ENCODE data around the gene FHOD3. TPM values are rescaled to one million over a fixed set of nuclear protein-coding genes. Genes with fewer than 3 reads are reported as not detected.

FHOD3 gene
- total RNA-seq, 1 experiment from 2014 or later, result 18.1 TPM

- no peak overlapping the region for H3K27ac ChIP-seq (ENCODE audit: low read length)
- BruUV-seq (replicated peaks), result no TSS peak
- H3K9ac ChIP-seq (ENCODE audit: low read length), result no peak overlapping the region
- no peak overlapping the region for H2AFZ ChIP-seq (ENCODE audit: low read length)
- H3K4me1 ChIP-seq (ENCODE audit: insufficient read depth, low read length), result no peaks in the 10 kb centered on the region; the same call in 1 of the 2 replicates
- DNase-seq (no peak), ATAC-seq (no peak)
- no peaks in the 10 kb centered on the region for H3K27me3 ChIP-seq (ENCODE audit: low read length)
- intact Hi-C loops (cut with micrococcal nuclease), result no loop called here
- H3K9me3 ChIP-seq (ENCODE audit: low read length), result no peaks in the 10 kb centered on the region
- no peaks in the 10 kb centered on the region for H3K36me3 ChIP-seq (ENCODE audit: low read depth, low read length)
- no peaks in the 10 kb centered on the region for H3K79me2 ChIP-seq (ENCODE audit: low read length)
- no peak overlapping the region for H3K4me2 ChIP-seq (ENCODE audit: low read length)
- CTCF ChIA-PET, result no interaction called here
- no peaks in the 10 kb centered on the region for H3K9me2 ChIP-seq (replicated peaks; ENCODE audit: low read length)
- TF ChIP-seq EZH2phosphoT487 (IDR thresholded peaks at IDR 0.05; ENCODE audit: borderline replicate concordance, low read length) (no peak), CTCF (conservative IDR thresholded peaks at IDR 0.05; ENCODE audit: low read depth, low read length) (no peak), EZH2 (IDR thresholded peaks at IDR 0.05; ENCODE audit: low read length, unreplicated experiment) (no peak)
- no peaks in the 10 kb centered on the region for H3F3A ChIP-seq (ENCODE audit: low read length, unreplicated experiment)
- no peaks in the 10 kb centered on the region for H4K20me1 ChIP-seq (ENCODE audit: low read length)
- POLR2A ChIA-PET (ENCODE audit: unreplicated experiment), result no interaction called here
- H3K4me3 ChIP-seq (ENCODE audit: low read length), result no peak overlapping the region
Observed at GRCh38 chr18:36724169-36724568, 426.7 kb downstream of the FHOD3 start.

- no peaks in the 10 kb centered on the region for H3K79me2 ChIP-seq (ENCODE audit: low read length)
- no peaks in the 10 kb centered on the region for H4K20me1 ChIP-seq (ENCODE audit: low read length)
- no TSS peak for BruUV-seq (replicated peaks)
- intact Hi-C loops (cut with micrococcal nuclease), result no loop called here
- no peak overlapping the region for H3K4me2 ChIP-seq (ENCODE audit: low read length)
- DNase-seq (no peak), ATAC-seq (no peak)
- H3K27me3 ChIP-seq (ENCODE audit: low read length), result no peaks in the 10 kb centered on the region
- H3K9me3 ChIP-seq (ENCODE audit: low read length), result no peaks in the 10 kb centered on the region
- H3K4me1 ChIP-seq (ENCODE audit: insufficient read depth, low read length), result no peaks in the 10 kb centered on the region; the same call in 1 of the 2 replicates
- H3K9me2 ChIP-seq (replicated peaks; ENCODE audit: low read length), result no peaks in the 10 kb centered on the region
- no peak overlapping the region for H3K9ac ChIP-seq (ENCODE audit: low read length)
- H2AFZ ChIP-seq (ENCODE audit: low read length), result no peak overlapping the region
- TF ChIP-seq EZH2 (IDR thresholded peaks at IDR 0.05; ENCODE audit: low read length, unreplicated experiment) (no peak), CTCF (conservative IDR thresholded peaks at IDR 0.05; ENCODE audit: low read depth, low read length) (no peak), EZH2phosphoT487 (IDR thresholded peaks at IDR 0.05; ENCODE audit: borderline replicate concordance, low read length) (no peak)
- H3K27ac ChIP-seq (ENCODE audit: low read length), result no peak overlapping the region
- no peaks in the 10 kb centered on the region for H3K36me3 ChIP-seq (ENCODE audit: low read depth, low read length)
- ChIA-PET CTCF (no interaction called here), POLR2A (ENCODE audit: unreplicated experiment) (no interaction called here)
- H3K4me3 ChIP-seq (ENCODE audit: low read length), result no peak overlapping the region
- H3F3A ChIP-seq (ENCODE audit: low read length, unreplicated experiment), result no peaks in the 10 kb centered on the region
Observed at GRCh38 chr18:36724591-36725001, 427.1 kb downstream of the FHOD3 start.

- no peaks in the 10 kb centered on the region for H3F3A ChIP-seq (ENCODE audit: low read length, unreplicated experiment)
- no peaks in the 10 kb centered on the region for H3K79me2 ChIP-seq (ENCODE audit: low read length)
- ChIA-PET CTCF (no interaction called here), POLR2A (ENCODE audit: unreplicated experiment) (no interaction called here)
- no peaks in the 10 kb centered on the region for H3K27me3 ChIP-seq (ENCODE audit: low read length)
- no peaks in the 10 kb centered on the region for H3K9me3 ChIP-seq (ENCODE audit: low read length)
- no peak overlapping the region for H3K9ac ChIP-seq (ENCODE audit: low read length)
- H3K4me1 ChIP-seq (ENCODE audit: insufficient read depth, low read length), result no peaks in the 10 kb centered on the region; the same call in 1 of the 2 replicates
- no peak overlapping the region for H3K27ac ChIP-seq (ENCODE audit: low read length)
- TF ChIP-seq CTCF (conservative IDR thresholded peaks at IDR 0.05; ENCODE audit: low read depth, low read length) (no peak), EZH2phosphoT487 (IDR thresholded peaks at IDR 0.05; ENCODE audit: borderline replicate concordance, low read length) (no peak), EZH2 (IDR thresholded peaks at IDR 0.05; ENCODE audit: low read length, unreplicated experiment) (no peak)
- no peak overlapping the region for H3K4me2 ChIP-seq (ENCODE audit: low read length)
- H3K36me3 ChIP-seq (ENCODE audit: low read depth, low read length), result no peaks in the 10 kb centered on the region
- H3K9me2 ChIP-seq (replicated peaks; ENCODE audit: low read length), result no peaks in the 10 kb centered on the region
- BruUV-seq (replicated peaks), result no TSS peak
- ATAC-seq, result no peak
- intact Hi-C loops (cut with micrococcal nuclease), result no loop called here
- no peak for DNase-seq
- no peak overlapping the region for H3K4me3 ChIP-seq (ENCODE audit: low read length)
- no peaks in the 10 kb centered on the region for H4K20me1 ChIP-seq (ENCODE audit: low read length)
- H2AFZ ChIP-seq (ENCODE audit: low read length), result no peak overlapping the region
Observed at GRCh38 chr18:36728345-36728744, 430.8 kb downstream of the FHOD3 start.
